ENCODE measurements around the gene GID4. TPM values are rescaled to one million over a fixed set of nuclear protein-coding genes. Genes with fewer than 3 reads are reported as not detected.

The GID4 gene
- total and polyA plus RNA-seq, 2 of the 13 experiments (the other 11 are each of a cell fraction or from before 2014, with no cell fraction given): 4.3 to 6.1 TPM

GRCh38 chr17:18038861-18039534 is at the start of gene GID4, which contains the start of gene ATPAF2 (continued):
- no peak for TF ChIP-seq RERE (CRISPR knock-in tag; IDR thresholded peaks at IDR 0.05; ENCODE audit: low read depth)
- no peak for TF ChIP-seq NR2F6 (IDR thresholded peaks at IDR 0.05)
- TF ChIP-seq NR2F6 (CRISPR knock-in tag; IDR thresholded peaks at IDR 0.05): no peak
- TF ChIP-seq GZF1 (CRISPR knock-in tag; IDR thresholded peaks at IDR 0.05): peak; percentile 90
- no peak for TF ChIP-seq PAX8 (CRISPR knock-in tag; IDR thresholded peaks at IDR 0.05; ENCODE audit: borderline replicate concordance)
- TF ChIP-seq ZFP82 (CRISPR knock-in tag; IDR thresholded peaks at IDR 0.05; ENCODE audit: borderline replicate concordance): no peak
- TF ChIP-seq ZNF235 (CRISPR knock-in tag; IDR thresholded peaks at IDR 0.05; ENCODE audit: borderline replicate concordance): no peak
- TF ChIP-seq ZNF546 (CRISPR knock-in tag; conservative IDR thresholded peaks at IDR 0.05): 0 out of 2 replicates have a peak, but pooled peaks have one; percentile 7
- TF ChIP-seq ZNF101 (CRISPR knock-in tag; IDR thresholded peaks at IDR 0.05; ENCODE audit: borderline replicate concordance, low read depth): 0 out of 2 replicates have a peak, but pooled peaks have one; percentile 74
- TF ChIP-seq MTF2 (CRISPR knock-in tag; IDR thresholded peaks at IDR 0.05; ENCODE audit: borderline replicate concordance): no peak
- TF ChIP-seq NKX3-1 (CRISPR knock-in tag; IDR thresholded peaks at IDR 0.05): peak; percentile 61; the same call in 1 of the 2 replicates
- TF ChIP-seq PAWR (CRISPR knock-in tag; IDR thresholded peaks at IDR 0.05; ENCODE audit: borderline replicate concordance): peak; percentile 61; the same call in 1 of the 2 replicates
- peak; percentile 99 for TF ChIP-seq NFYB (CRISPR knock-in tag; IDR thresholded peaks at IDR 0.05)
- TF ChIP-seq SIN3B (IDR thresholded peaks at IDR 0.05; ENCODE audit: low read length): peak; percentile 85
- no peak for TF ChIP-seq ZNF577 (CRISPR knock-in tag; IDR thresholded peaks at IDR 0.05; ENCODE audit: borderline replicate concordance, low read depth)
- TF ChIP-seq ZNF296 (CRISPR knock-in tag; conservative IDR thresholded peaks at IDR 0.05): no peak
- peak; percentile 36; the same call in 1 of the 2 replicates for TF ChIP-seq RFX5 (IDR thresholded peaks at IDR 0.05; ENCODE audit: low read depth, low read length)
- TF ChIP-seq, protein P1, sequence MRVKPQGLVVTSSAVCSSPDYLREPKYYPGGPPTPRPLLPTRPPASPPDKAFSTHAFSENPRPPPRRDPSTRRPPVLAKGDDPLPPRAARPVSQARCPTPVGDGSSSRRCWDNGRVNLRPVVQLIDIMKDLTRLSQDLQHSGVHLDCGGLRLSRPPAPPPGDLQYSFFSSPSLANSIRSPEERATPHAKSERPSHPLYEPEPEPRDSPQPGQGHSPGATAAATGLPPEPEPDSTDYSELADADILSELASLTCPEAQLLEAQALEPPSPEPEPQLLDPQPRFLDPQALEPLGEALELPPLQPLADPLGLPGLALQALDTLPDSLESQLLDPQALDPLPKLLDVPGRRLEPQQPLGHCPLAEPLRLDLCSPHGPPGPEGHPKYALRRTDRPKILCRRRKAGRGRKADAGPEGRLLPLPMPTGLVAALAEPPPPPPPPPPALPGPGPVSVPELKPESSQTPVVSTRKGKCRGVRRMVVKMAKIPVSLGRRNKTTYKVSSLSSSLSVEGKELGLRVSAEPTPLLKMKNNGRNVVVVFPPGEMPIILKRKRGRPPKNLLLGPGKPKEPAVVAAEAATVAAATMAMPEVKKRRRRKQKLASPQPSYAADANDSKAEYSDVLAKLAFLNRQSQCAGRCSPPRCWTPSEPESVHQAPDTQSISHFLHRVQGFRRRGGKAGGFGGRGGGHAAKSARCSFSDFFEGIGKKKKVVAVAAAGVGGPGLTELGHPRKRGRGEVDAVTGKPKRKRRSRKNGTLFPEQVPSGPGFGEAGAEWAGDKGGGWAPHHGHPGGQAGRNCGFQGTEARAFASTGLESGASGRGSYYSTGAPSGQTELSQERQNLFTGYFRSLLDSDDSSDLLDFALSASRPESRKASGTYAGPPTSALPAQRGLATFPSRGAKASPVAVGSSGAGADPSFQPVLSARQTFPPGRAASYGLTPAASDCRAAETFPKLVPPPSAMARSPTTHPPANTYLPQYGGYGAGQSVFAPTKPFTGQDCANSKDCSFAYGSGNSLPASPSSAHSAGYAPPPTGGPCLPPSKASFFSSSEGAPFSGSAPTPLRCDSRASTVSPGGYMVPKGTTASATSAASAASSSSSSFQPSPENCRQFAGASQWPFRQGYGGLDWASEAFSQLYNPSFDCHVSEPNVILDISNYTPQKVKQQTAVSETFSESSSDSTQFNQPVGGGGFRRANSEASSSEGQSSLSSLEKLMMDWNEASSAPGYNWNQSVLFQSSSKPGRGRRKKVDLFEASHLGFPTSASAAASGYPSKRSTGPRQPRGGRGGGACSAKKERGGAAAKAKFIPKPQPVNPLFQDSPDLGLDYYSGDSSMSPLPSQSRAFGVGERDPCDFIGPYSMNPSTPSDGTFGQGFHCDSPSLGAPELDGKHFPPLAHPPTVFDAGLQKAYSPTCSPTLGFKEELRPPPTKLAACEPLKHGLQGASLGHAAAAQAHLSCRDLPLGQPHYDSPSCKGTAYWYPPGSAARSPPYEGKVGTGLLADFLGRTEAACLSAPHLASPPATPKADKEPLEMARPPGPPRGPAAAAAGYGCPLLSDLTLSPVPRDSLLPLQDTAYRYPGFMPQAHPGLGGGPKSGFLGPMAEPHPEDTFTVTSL (CRISPR knock-in tag; IDR thresholded peaks at IDR 0.05; ENCODE audit: borderline replicate concordance): no peak
- peak; percentile 87; the same call in 1 of the 2 replicates for TF ChIP-seq MIER3 (CRISPR knock-in tag; IDR thresholded peaks at IDR 0.05; ENCODE audit: borderline replicate concordance)
- no peak for TF ChIP-seq ZNF703 (CRISPR knock-in tag; IDR thresholded peaks at IDR 0.05; ENCODE audit: borderline replicate concordance)

All from HepG2 (cell line).